PC-9 (cell line): ENCODE data around the gene SLC9A9. TPM values are rescaled to one million over a fixed set of nuclear protein-coding genes. Genes with fewer than 3 reads are reported as not detected.

Experiments
- BruUV-seq: library from RNA; stranded (reverse); fragments of 400-500 nt; replicated peaks from 2 replicates; lab custom pipeline; 2021; lab: Mats Ljungman, UMichigan
- CTCF ChIA-PET: fragments of 300-600 bp; sonication (Branson Sonifier 250); formaldehyde crosslinking; loops from one replicate; lab custom pipeline; 2022; ENCODE audit warnings: antibody characterized with exemption; lab: Charles Lee
- POLR2A ChIA-PET: fragments of 300-600 bp; sonication (Branson Sonifier 250); formaldehyde crosslinking; loops from one replicate; lab custom pipeline; 2022; ENCODE audit warnings: antibody characterized with exemption; ENCODE audit not compliant: unreplicated experiment; lab: Charles Lee
- DNase-seq, 2 experiments: peaks; one replicate each; pipeline versions ENCODE4 v3.0.0 to v3.0.0-alpha.2; 2015 to 2022; ENCODE audit warnings: mixed read lengths in 1 of 2
- H2AFZ ChIP-seq: fragments of 200-600 bp; sonication (generic); 2 replicates; pipeline ENCODE4 v1.8.1; 2017; ENCODE audit warnings: antibody characterized with exemption
- H3F3A ChIP-seq: fragments of 200-600 bp; sonication (generic); 2 replicates; pipeline ENCODE4 v1.8.1; 2017; ENCODE audit warnings: antibody characterized with exemption, mild to moderate bottlenecking, low read depth; ENCODE audit not compliant: insufficient read depth
- H3K27ac ChIP-seq: fragments of 200-600 bp; sonication (generic); 2 replicates; pipeline ENCODE4 v1.6.1; 2016; ENCODE audit warnings: mixed run types
- H3K27me3 ChIP-seq: fragments of 200-600 bp; sonication (generic); 2 replicates; pipeline ENCODE4 v1.6.1; 2016; ENCODE audit warnings: low read depth, mixed run types; ENCODE audit not compliant: insufficient read depth
- H3K36me3 ChIP-seq: fragments of 200-600 bp; sonication (generic); 2 replicates; pipeline ENCODE4 v1.6.1; 2016; ENCODE audit warnings: low read depth, mixed run types
- H3K4me1 ChIP-seq: fragments of 200-600 bp; sonication (generic); replicated peaks from 2 replicates; pipeline ENCODE4 v1.6.1; 2016; ENCODE audit warnings: mixed run types; ENCODE audit not compliant: insufficient read depth
- H3K4me2 ChIP-seq: fragments of 200-600 bp; sonication (generic); 2 replicates; pipeline ENCODE4 v1.6.1; 2017; ENCODE audit warnings: mixed run types
- H3K4me3 ChIP-seq: fragments of 200-600 bp; sonication (generic); 2 replicates; pipeline ENCODE4 v1.6.1; 2016; ENCODE audit warnings: mixed run types
- H3K79me2 ChIP-seq: fragments of 200-600 bp; sonication (generic); 2 replicates; pipeline ENCODE4 v1.6.1; 2017; ENCODE audit warnings: low read depth, mixed run types
- H3K9me2 ChIP-seq: fragments of 200-600 bp; sonication (generic); 2 replicates; pipeline ENCODE4 v1.8.1; 2017; ENCODE audit warnings: mild to moderate bottlenecking; ENCODE audit not compliant: insufficient read depth
- H3K9me3 ChIP-seq: fragments of 200-600 bp; sonication (generic); 2 replicates; pipeline ENCODE4 v1.8.1; 2016; ENCODE audit warnings: low read depth; ENCODE audit not compliant: insufficient read depth
- H4K20me1 ChIP-seq: fragments of 200-600 bp; sonication (generic); 2 replicates; pipeline ENCODE4 v1.8.1; 2017; ENCODE audit not compliant: insufficient read depth
- CTCF ChIP-seq: fragments of 200-600 bp; sonication (generic); conservative IDR thresholded peaks from 2 replicates; pipeline ENCODE4 v1.6.1; 2017; ENCODE audit warnings: mixed run types, antibody characterized with exemption, mild to moderate bottlenecking, moderate library complexity
- EZH2 ChIP-seq: fragments of 200-600 bp; sonication (generic); IDR thresholded peaks from 2 replicates; pipeline ENCODE4 v1.8.0; 2017; ENCODE audit warnings: antibody characterized with exemption, low read depth
- intact Hi-C: fragments of 100-400 bp; cut with micrococcal nuclease; formaldehyde crosslinking; loops from one replicate; pipeline ENCODE4 v1.10.0; 2022; ENCODE audit not compliant: unreplicated experiment
- total RNA-seq: library from RNA; stranded (reverse); gene quantifications from 2 replicates; pipeline ENCODE4 v1.2.3, GENCODE V29; 2021

The SLC9A9 gene
- total RNA-seq, 1 experiment from 2014 or later, result 1.7 TPM

- H3K9me3 ChIP-seq, result no peaks in the 10 kb centered on the region
- no peak for TF ChIP-seq EZH2
- no peak overlapping the region for H2AFZ ChIP-seq
- intact Hi-C loops, result no loop called here
- POLR2A ChIA-PET, result no interaction called here
- H3K4me1 ChIP-seq, result no peaks in the 10 kb centered on the region
- H3K27me3 ChIP-seq, result no peaks in the 10 kb centered on the region
- H3K4me2 ChIP-seq, result no peak overlapping the region
- no peak overlapping the region for H3K4me3 ChIP-seq
- no peaks in the 10 kb centered on the region for H3K9me2 ChIP-seq
- no peak for DNase-seq
- no peaks in the 10 kb centered on the region for H3K79me2 ChIP-seq
- H3K36me3 ChIP-seq, result no peaks in the 10 kb centered on the region
- H3F3A ChIP-seq, result no peaks in the 10 kb centered on the region
- H4K20me1 ChIP-seq, result no peaks in the 10 kb centered on the region
- no TSS peak for BruUV-seq
- H3K27ac ChIP-seq, result no peak overlapping the region
- CTCF ChIA-PET, result no interaction called here
Measured at GRCh38 chr3:143658116-143658515, 190.2 kb downstream of the SLC9A9 start.

- Histone ChIP-seq H2AFZ (no peak overlapping the region), H3F3A (no peaks in the 10 kb centered on the region), H3K27ac (no peak overlapping the region), H3K9me2 (no peaks in the 10 kb centered on the region), H3K27me3 (no peaks in the 10 kb centered on the region), H3K9me3 (no peaks in the 10 kb centered on the region), H3K4me2 (no peak overlapping the region), H3K4me1 (no peaks in the 10 kb centered on the region), H4K20me1 (no peaks in the 10 kb centered on the region), H3K79me2 (no peaks in the 10 kb centered on the region), H3K36me3 (no peaks in the 10 kb centered on the region), H3K4me3 (no peak overlapping the region)
- ChIA-PET CTCF (interaction anchor here (0.6 kb wide), 1 partner anchor 381 kb away, joined by 6 read pairs; no protein-coding TSS in a partner anchor), POLR2A (no interaction called here)
- no peak for DNase-seq
- intact Hi-C loops, result no loop called here
- no TSS peak for BruUV-seq
- TF ChIP-seq CTCF (no peak), EZH2 (no peak)
Measured at GRCh38 chr3:143657391-143657790, 190.9 kb downstream of the SLC9A9 start.

- Histone ChIP-seq H3K79me2 (no peaks in the 10 kb centered on the region), H3K4me1 (no peaks in the 10 kb centered on the region), H3K27me3 (no peaks in the 10 kb centered on the region), H3K9me3 (no peaks in the 10 kb centered on the region), H3K27ac (no peak overlapping the region), H3K36me3 (no peaks in the 10 kb centered on the region), H4K20me1 (no peaks in the 10 kb centered on the region), H3K4me3 (no peak overlapping the region), H3F3A (no peaks in the 10 kb centered on the region), H2AFZ (no peak overlapping the region), H3K9me2 (no peaks in the 10 kb centered on the region), H3K4me2 (no peak overlapping the region)
- DNase-seq, result no peak
- intact Hi-C loops, result no loop called here
- no TSS peak for BruUV-seq
- TF ChIP-seq EZH2 (no peak), CTCF (no peak)
- ChIA-PET CTCF (no interaction called here), POLR2A (no interaction called here)
Measured at GRCh38 chr3:143654906-143655305, 193.4 kb downstream of the SLC9A9 start.

DNA sequence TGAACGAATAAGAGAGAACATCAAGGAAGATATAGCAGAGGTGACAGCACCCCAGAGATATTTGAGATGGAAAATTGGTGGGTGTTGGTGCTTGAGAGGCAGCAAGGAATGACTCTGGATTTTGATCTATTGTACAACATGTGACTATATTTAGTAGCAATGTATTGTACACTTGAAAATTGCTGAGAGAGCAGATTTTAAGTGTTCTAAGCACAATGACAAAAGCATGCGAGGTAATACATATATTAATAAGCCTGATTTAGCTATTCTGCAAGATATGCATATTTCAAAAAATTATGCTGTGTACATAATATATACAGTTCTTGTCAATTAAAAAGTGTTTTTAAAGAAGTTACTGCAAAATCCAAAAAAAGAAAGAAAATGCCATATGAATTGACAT is 194.3 kb downstream of the SLC9A9 start:
- no peaks in the 10 kb centered on the region for H3F3A ChIP-seq
- ChIA-PET POLR2A (no interaction called here), CTCF (no interaction called here)
- H3K4me3 ChIP-seq, result no peak overlapping the region
- no peak overlapping the region for H3K27ac ChIP-seq
- no peaks in the 10 kb centered on the region for H3K4me1 ChIP-seq
- H3K79me2 ChIP-seq, result no peaks in the 10 kb centered on the region
- DNase-seq, result no peak
- no peaks in the 10 kb centered on the region for H4K20me1 ChIP-seq
- H3K27me3 ChIP-seq, result no peaks in the 10 kb centered on the region
- intact Hi-C loops, result no loop called here
- no peaks in the 10 kb centered on the region for H3K9me3 ChIP-seq
- H3K4me2 ChIP-seq, result no peak overlapping the region
- TF ChIP-seq EZH2 (no peak), CTCF (no peak)
- no peaks in the 10 kb centered on the region for H3K36me3 ChIP-seq
- no peaks in the 10 kb centered on the region for H3K9me2 ChIP-seq
- H2AFZ ChIP-seq, result no peak overlapping the region
- BruUV-seq, result no TSS peak
